Mesothelial cell of epicardium (in vitro differentiated cells): ENCODE measurements around the gene IMPACT. TPM values are rescaled to one million over a fixed set of nuclear protein-coding genes. Genes with fewer than 3 reads are reported as not detected.

Experiments used
- DNase-seq, 2 experiments: peaks; one replicate each; pipeline ENCODE4 v3.0.0; 2021; ENCODE audit warnings: low spot score in 2 of 2; ENCODE audit not compliant: unreplicated experiment in 2 of 2
- H3K27ac Mint-ChIP-seq: 2 replicates; pipeline ENCODE4 v1.8.0; 2021; ENCODE audit warnings: mixed read lengths
- H3K27me3 Mint-ChIP-seq: 2 replicates; pipeline ENCODE4 v1.8.0; 2021; ENCODE audit warnings: low read depth, mixed read lengths
- H3K36me3 Mint-ChIP-seq: 2 replicates; pipeline ENCODE4 v1.8.0; 2021; ENCODE audit warnings: mixed read lengths
- H3K4me1 Mint-ChIP-seq: 2 replicates; pipeline ENCODE4 v1.8.0; 2021; ENCODE audit warnings: mixed read lengths
- H3K4me3 Mint-ChIP-seq: 2 replicates; pipeline ENCODE4 v1.8.0; 2021; ENCODE audit warnings: mild to moderate bottlenecking, moderate library complexity, mixed read lengths
- H3K9me3 Mint-ChIP-seq: 2 replicates; pipeline ENCODE4 v1.8.0; 2021; ENCODE audit warnings: mixed read lengths
- CTCF ChIP-seq: fragments of 200-600 bp; sonication (generic); IDR thresholded peaks from one replicate; pipeline ENCODE4 v1.5.0; 2021; ENCODE audit warnings: antibody characterized with exemption; ENCODE audit not compliant: unreplicated experiment
- total RNA-seq: library from RNA; stranded (reverse); gene quantifications from 3 replicates; pipeline ENCODE4 v1.2.1, GENCODE V29; 2021

IMPACT gene
- total RNA-seq, 1 donor from 2014 or later: 52.2 TPM

- no peaks in the 10 kb centered on the region for H3K9me3 Mint-ChIP-seq
- no peak for DNase-seq
- no peaks in the 10 kb centered on the region for H3K27me3 Mint-ChIP-seq
- peaks cover 48% of the 10 kb centered on the region for H3K36me3 Mint-ChIP-seq
- no peak overlapping the region for H3K27ac Mint-ChIP-seq
- no peak overlapping the region for H3K4me3 Mint-ChIP-seq
- no peaks in the 10 kb centered on the region for H3K4me1 Mint-ChIP-seq
- no peak for TF ChIP-seq CTCF
These were observed 17.4 kb downstream of the IMPACT start for GRCh38 chr18:24443870-24444269.

- H3K4me1 Mint-ChIP-seq: no peaks in the 10 kb centered on the region
- no peak overlapping the region for H3K27ac Mint-ChIP-seq
- DNase-seq: no peak
- H3K27me3 Mint-ChIP-seq: no peaks in the 10 kb centered on the region
- no peak for TF ChIP-seq CTCF
- H3K9me3 Mint-ChIP-seq: no peaks in the 10 kb centered on the region
- peaks cover 39% of the 10 kb centered on the region for H3K36me3 Mint-ChIP-seq
- H3K4me3 Mint-ChIP-seq: no peak overlapping the region
These were observed 20.0 kb downstream of the IMPACT start for GRCh38 chr18:24446453-24446852.

- H3K36me3 Mint-ChIP-seq: peaks cover 35% of the 10 kb centered on the region
- H3K4me3 Mint-ChIP-seq: no peak overlapping the region
- TF ChIP-seq CTCF: no peak
- no peak overlapping the region for H3K27ac Mint-ChIP-seq
- H3K4me1 Mint-ChIP-seq: no peaks in the 10 kb centered on the region
- no peaks in the 10 kb centered on the region for H3K9me3 Mint-ChIP-seq
- DNase-seq: no peak
- no peaks in the 10 kb centered on the region for H3K27me3 Mint-ChIP-seq
These were observed 20.6 kb downstream of the IMPACT start for GRCh38 chr18:24446953-24447538.

DNA sequence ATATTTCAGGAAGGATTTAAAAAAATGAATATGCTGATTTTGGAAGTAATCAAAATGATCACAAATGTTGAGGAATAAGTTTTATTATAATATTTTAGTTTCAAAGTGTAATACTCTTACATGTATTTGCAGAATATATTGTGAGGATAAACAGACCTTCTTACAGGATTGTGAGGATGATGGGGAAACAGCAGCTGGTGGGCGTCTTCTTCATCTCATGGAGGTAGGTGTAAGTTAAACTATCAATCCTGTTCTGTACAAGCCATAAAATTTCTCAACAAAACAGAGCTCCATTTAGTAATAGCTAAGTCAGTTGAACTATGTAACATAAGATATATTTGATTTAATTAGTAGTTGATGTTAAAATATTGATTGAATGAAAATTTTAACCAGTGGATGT, 21.5 kb downstream of the IMPACT start:
- Mint-ChIP-seq H3K9me3 (no peaks in the 10 kb centered on the region), H3K27me3 (no peaks in the 10 kb centered on the region), H3K27ac (no peak overlapping the region), H3K4me3 (no peak overlapping the region), H3K36me3 (peaks cover 35% of the 10 kb centered on the region), H3K4me1 (no peaks in the 10 kb centered on the region)
- DNase-seq: no peak
- no peak for TF ChIP-seq CTCF

GRCh38 chr18:24456549-24456948, 30.1 kb downstream of the IMPACT start:
- H3K36me3 Mint-ChIP-seq: peaks cover 26% of the 10 kb centered on the region
- DNase-seq: no peak
- peaks cover 13% of the 10 kb centered on the region for H3K9me3 Mint-ChIP-seq
- TF ChIP-seq CTCF: no peak
- no peak overlapping the region for H3K4me3 Mint-ChIP-seq
- no peak overlapping the region for H3K27ac Mint-ChIP-seq
- H3K27me3 Mint-ChIP-seq: no peaks in the 10 kb centered on the region
- no peaks in the 10 kb centered on the region for H3K4me1 Mint-ChIP-seq

GRCh38 chr18:24459772-24460171, 33.3 kb downstream of the IMPACT start:
- peaks cover 17% of the 10 kb centered on the region for H3K36me3 Mint-ChIP-seq
- H3K27me3 Mint-ChIP-seq: no peaks in the 10 kb centered on the region
- TF ChIP-seq CTCF: no peak
- H3K4me3 Mint-ChIP-seq: no peak overlapping the region
- peaks cover 13% of the 10 kb centered on the region for H3K9me3 Mint-ChIP-seq
- no peaks in the 10 kb centered on the region for H3K4me1 Mint-ChIP-seq
- no peak for DNase-seq
- no peak overlapping the region for H3K27ac Mint-ChIP-seq
